ENCODE data around the gene LIN54.
"Not testable (repeated sequence)": the region's sequence is repeated elsewhere in the genome, so short reads cannot be mapped to it uniquely, and the experiment has no call there.

Gene LIN54

DNA sequence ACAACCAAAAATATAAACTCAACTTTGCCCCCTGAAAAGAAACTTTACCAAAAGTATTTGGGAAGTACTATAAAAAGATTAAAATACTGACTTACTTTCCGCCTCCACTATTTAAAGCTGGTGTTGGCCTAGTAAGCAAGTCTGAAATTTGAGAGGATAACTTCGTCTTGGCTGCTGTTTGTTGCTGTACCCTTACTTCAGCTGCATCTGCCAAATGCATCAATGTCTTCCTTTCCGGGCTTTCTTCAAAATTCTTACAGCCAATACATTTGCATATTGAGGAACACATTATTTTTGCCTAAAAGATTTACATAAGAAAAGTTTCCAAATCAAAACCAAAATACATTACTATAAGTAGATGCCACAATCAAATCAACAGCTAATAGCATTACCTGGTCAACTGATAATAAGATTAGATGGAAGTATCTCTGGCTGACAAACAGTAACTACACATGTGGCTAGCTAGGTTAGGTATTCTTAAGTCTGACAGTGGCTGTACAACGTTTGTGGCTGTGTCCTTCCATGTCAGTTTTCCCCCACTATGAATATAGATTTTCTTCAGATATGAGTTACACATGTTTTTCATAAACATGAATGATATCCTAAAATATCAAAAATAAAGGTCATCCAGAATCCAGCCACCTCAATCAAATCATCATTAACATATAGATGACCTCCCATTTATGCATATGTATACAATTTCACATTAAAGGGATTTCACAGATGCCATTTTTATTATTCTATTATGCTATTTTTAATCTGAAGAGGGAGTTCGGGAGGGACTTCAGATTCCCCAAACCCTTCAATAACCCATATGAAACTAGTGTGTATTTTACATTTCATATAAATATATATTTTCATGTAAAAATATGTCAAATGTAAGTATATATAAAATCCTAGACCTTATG, 79.5 kb downstream of the LIN54 start:
- DNase-seq, result no peak

DNA sequence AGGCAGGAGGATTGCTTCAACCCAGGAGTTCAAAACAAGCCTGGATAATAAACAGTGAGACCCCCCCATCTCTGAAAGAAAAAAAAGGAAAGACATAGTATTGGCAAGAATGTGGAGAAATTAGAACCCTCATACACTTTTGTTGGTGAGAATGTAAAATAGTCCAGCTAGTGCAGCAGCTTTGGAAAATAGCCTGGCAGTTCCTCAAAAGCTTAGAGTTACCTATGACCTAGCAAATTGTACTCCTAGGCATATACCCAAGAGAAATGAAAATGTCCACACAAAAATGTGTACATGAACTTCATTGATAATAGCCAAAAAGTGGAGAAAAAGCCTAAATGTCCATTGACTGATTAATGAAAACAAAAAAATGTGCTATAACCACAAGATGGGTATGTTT, 88.8 kb downstream of the LIN54 start:
- DNase-seq, result no peak

DNA sequence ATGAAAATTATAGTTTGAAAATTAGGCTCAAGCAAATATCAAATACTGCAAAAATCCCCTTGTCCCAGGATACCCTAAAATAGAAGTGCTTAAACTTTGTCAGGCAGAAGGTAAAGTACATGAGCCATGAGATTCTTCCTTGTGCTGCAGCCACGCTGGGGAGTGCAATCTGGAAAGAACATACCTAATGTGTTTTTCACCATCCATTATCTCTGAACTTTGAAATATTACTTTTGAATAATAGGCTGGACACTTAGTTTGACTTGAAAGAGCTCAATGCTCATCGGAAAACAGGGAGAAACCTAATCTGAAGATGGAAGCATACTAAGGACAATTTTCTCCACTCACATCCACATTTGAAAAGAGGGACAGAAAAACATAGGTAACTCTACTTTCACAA, 91.2 kb downstream of the LIN54 start:
- DNase-seq, result no peak

DNA sequence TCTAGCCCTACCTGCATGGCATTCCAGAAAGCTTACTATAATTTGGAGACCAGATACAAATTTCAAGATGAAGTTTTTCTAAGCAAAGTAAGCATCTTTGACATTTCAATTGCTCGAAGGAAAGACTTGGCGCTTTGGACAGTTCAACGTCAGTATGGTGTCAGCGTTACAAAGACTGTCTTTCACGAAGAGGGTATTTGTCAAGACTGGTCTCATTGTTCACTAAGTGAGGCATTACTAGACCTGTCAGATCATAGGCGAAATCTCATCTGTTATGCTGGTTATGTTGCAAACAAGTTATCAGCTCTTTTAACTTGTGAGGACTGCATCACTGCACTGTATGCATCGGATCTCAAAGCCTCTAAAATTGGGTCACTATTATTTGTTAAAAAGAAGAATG, 92.5 kb downstream of the LIN54 start:
- no peak for DNase-seq

DNA sequence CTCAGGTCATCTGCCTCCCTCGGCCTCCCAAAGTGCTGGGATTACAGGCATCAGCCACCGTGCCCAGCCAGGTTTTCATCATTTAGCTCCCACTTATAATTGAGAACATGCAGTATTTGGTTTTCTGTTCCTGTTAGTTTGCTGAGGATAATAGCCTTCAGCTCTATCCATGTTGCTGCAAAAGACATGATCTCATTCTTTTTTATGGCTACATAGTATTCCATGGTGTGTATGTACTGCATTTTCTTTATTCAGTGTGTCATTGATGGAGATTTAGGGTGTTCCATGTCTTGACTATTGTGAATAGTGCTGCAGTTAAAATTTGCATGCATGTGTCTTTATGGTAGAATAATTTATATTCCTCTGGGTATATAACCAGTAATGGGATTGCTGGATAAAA, 96.7 kb downstream of the LIN54 start:
- not testable (repeated sequence) for DNase-seq

DNA sequence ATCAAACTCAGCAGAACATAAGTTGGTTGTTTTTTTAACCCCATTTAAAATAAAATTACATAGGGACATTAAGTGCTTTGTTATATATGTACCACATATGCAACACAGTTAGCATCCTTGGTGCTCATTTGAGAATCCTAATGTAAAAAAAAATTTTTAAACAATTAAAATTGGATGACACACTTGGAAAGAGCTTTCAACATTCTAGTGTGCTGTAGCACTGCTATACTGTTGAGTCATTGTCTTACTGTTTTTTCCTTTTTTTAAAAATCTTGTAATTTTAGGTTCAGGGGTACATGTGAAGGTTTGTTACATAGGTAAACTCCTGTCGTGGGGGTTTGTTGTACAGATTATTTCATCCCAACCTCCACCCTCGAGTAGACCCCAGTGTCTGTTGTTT, 97.3 kb downstream of the LIN54 start:
- DNase-seq, result no peak

DNA sequence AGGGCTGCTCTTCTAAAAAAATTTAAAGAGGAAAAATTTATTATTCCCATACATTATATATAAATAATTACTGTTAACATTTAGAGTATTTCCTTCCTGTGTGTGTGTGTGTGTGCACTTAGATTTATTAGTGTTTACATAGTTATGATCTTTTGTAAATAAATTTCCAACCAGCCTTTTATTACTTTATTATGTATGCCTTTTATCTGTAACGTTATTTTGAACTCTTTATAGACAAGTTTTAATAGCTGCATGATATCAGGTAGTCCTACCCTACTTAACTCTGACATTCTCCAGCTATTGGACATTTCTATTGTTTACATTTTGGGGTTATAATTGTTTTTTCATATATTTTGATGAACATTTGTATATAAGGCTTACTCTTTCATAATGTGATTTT, 101.3 kb downstream of the LIN54 start:
- no peak for DNase-seq

DNA sequence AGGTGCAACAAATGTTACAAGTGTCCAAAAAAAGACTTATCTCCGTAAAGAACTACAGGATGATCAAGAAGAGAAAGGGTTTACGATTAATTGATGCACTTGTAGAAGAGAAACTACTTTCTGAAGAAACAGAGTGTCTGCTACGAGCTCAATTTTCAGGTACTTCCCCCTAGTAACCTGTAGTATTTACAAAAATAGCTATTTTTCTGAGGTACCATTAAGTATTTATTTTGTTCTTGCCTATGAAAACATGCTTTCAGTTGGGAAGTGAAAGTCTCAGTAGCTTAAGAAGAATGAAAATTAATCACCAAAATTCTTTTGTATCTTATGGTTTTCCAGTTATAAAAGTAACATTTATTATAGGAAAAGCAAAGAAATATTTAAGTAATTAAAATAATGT, 104.2 kb downstream of the LIN54 start:
- DNase-seq, result no peak

DNA sequence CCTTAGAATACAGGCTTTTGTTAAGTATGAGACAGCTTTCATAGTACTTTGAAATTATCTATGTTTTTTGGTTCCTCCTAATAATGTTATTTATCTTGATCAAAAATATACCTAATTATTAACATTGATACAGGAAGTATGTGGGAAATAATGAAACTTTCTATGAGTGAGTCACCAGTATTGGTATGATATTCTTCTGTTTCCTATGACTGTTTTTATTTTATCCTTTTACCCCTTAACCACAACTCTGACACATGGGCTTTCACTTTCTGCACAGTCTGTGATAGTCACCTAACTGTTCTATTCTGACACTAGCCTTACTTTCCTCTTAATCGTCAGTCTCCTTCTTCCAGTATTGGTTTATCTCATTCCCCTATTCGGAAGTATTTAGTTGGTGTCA, 105.4 kb downstream of the LIN54 start:
- DNase-seq, result peak in 1 of 2 donors; percentile 25

DNA sequence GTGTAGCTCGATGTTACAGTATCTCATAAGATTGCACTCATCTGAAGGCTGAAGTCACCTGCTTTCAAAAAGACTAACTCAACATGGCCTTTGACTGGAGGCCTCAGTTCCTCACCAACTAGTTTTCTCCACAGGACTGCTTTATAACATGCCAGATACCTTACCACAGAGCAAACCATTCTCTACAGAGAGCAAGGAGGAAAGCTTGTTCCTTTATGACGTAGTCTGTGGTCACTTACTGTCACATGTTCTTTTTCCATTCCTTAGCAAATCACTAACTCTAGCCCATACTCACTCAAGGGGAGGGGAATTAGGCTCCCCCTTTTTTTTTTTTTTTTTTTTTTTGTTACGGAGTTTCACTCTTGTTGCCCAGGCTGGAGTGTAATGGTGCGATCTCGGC, 106.9 kb downstream of the LIN54 start:
- no peak for DNase-seq

DNA sequence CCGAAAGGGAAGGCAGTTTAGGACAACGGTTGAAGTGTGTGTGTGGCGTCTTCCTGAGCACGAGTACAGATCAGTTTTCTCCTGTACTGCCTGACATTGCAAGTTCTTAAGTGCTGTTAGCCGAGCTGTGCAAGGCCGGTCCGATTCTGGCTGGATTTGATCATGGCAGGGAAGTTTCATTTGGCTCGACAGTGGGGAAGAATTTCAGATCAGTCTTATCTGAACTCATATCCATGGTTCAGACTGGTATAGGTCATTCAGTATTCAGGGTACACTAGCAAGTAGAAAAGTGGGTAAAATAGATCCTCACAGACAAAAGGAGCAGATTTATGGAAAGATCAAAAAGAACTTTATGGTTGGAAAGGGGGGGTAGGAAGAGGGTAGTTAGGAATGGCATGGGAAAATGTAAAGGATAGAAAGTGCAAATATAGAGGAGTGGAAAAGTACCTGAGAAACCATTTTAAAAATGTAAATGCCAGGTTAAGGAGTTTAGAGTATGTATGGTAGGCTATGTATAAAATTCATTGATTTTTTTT, 109.4 kb downstream of the LIN54 start:
- no peak for DNase-seq

DNA sequence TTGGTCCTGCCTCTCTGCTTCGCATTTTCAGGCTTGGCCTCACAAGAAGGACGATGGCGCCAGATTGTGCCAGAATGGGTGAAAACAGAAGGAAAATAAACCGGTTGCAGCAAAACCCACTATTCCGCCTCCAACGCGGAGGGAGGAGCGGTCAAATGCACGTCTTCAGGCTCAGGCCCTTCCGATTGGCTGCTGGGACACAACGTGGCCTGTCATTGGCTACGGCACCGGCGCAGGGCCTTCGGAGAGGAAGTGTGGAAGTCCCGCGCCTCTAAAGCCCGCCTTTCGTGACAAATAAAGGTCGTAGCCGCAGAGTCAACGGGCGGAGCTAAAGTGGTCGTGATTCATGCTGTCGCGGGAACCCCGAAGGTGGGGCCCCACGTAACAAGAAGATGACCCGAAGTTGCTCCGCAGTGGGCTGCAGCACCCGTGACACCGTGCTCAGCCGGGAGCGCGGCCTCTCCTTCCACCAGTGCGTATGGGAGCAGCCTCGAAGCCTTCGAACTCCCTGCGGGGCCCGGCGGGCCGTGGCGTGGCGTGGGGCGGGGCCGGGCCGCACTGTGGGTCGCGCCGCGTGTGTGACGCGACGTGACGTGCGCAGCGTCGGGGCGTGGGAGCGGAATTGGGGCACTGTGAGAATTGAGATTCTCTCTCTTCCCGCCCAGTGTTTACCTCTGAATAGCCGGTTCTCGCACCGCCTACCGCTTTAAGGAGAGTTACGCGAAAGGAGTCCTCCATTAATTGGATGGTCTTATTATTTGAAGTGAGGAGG, 110.0 kb downstream of the LIN54 start, which contains the start of gene THAP9:
Gene THAP9, plus strand, starts transcription at position 325 of the 772 bp plus-strand sequence. Its CDS starts 68 bp downstream, at position 393.
- peak; percentile 91 to 93 for DNase-seq

DNA sequence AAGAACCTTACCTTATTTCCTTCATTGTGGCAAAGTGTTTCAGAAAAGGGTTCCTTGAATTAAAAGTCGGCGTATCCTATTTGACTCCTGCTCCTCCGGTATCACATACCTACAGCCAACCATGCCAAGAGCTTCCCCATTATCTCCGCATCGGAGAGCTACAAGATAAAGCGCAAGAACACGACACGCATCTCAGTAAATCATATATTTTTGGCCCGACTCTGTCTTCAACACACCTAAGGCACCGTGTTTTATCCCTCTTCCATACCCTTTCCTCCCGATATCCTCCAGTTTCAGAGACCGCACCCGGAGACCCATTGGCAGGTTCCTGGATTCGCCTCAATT, 110.6 kb downstream of the LIN54 start:
- no peak for DNase-seq

DNA sequence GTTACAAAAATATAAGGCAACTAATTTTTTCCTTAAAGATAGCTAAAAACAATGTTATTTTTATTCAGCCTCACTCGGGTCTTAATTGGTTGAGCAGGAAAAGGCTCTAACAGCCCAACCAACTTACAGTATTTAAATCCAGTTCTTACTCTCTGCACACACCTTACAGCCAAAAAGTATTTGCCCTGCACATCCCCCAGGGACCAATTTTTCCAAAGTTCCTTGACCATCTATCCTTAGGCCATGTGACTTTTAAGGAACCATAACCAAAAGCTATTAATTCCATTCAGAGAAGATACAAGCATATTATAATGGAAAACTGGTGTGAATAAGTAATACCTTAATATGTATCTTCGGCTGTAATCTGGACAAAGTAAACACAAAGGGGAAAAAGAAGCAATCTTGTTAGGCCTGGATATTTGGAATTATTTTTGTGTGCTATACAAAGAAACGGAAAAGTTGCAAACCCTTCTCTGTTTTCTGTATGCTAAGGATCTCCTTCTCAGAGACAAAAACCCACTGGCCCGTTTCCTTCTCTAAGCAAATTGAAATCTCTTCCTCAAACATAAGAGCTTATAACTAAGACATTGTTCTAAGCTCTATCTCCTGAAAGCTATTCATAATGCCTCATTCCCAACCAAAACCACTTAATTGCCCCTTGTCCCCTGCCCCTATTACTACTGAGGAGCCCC, 111.1 kb downstream of the LIN54 start:
- no peak for DNase-seq

DNA sequence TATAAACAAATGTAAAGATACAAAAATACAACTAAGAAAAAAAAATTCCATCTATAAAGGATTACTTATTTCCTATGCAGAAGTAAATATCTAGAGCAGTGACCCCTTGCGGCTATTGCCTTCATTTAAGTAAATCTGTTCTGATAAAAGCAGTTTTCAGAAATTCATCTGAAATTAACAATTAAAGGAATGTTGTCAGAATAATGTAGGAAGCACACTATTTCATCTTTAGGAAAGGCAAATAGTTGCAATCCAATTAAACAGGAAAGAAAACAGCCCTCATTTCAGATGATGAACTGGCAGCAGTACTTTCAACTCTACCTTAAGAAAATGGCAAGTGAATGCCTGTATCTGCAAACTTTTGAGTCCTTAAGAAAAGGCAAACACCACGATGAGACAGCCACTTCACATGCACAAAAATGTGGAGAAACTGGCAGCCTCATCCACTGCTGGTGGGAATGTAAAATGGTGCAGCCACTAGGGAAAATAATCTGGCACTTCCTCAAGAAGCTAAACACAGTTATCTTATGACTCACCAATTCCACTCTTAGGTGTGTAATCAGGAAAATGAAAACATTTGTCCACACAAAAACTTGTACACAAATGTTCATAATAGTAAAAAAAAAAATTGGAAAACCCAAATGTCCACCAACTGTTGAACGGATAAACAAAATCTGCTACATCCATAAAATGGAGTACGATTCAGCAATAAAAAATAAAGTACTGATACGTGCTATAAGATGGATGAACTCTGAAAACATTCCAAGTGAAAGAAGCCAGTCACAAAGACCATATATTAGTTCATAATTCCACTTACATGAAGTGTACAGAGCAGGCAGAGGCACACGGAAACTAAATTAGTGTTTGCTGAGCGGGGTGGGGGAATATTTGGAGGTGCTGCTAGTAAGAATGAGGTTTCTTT, 112.0 kb downstream of the LIN54 start:
- DNase-seq, result no peak

DNA sequence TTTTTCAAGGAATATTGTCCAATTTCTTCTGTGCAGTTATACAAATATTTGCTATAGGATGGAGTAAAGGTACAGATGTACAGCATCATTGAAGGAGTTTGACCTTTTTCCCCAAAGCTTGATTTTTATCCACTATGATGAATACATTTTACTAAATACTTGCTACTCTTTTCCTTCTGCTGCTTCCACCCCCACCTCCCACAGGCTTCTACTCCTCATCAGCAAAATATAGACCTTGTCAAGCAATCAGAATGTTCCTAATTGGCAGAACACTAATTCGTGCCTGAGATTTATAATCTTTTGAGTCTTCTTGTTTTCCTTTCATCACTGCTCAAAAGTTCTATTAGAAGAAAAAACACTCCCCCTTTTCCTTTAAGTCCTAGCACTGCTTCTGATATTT, 113.9 kb downstream of the LIN54 start:
- DNase-seq, result no peak

DNA sequence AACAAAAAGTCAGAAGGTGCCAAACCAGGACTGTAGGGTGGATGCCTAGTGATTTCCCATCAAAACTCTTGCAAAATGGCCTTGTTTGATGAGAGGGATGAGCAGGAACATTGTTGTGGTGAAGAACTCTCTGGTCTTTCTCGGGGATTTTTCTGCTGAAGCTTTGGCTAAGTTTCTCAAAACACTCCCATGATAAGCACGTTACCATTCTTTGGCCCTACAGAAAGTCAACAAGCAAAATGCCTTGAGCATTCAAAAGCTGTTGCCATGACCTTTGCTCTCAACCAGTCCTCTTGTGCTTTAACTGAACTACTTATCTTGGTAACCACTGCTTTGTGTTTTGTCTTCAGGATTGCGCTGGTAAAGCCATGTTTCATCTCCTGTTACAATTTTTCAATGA, 116.7 kb downstream of the LIN54 start:
- DNase-seq, result no peak

DNA sequence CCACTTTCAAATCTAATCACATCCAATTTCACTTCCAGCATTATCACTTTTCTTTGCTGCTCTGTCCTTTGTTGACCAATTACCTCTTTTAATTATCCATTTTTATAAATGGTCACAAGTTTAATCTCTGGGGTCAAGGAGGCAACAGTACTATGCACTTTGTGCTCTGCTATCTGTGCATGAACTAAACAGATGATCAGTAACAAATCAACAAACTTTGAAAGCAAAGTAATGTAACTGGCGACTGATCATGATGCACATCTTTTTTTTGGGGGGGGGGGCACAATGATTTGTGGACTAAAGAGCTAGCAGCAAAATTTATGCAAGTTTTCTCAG, 118.2 kb downstream of the LIN54 start:
- no peak for DNase-seq

DNA sequence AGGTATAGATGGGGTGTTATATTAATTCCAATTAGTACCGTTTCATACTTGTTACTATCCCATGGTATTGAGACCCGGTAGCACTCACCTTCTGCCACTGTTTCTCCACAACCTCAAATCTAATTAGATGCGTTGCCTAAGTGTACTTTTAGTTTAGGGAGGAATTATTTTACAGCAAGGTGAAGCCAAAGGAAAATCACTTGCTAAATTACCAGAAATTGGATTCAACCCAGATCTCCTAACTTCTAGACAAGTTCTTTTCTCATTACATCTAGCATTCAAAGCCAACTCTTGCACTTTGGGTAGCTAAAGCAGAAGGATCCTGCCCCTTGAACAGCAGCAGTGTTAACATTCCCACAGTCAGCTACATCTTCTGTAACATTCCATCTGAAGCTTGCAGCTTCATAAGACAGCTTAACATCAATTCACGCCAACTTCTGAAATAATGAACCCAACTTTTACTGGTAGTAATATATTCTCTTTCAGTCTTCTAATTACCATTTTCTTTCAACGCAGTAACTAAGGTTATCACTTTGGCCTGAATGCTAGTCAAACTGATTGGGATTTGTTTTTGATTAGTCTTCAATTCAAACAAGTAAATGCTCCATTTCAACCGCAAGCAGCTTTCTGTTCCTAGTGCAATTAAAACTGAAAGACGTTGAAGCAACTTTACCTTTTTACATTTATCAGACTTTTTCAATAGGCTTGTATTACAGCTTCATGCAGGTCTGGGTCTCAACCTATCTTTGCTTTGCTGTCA, 118.7 kb downstream of the LIN54 start:
- DNase-seq, result no peak

DNA sequence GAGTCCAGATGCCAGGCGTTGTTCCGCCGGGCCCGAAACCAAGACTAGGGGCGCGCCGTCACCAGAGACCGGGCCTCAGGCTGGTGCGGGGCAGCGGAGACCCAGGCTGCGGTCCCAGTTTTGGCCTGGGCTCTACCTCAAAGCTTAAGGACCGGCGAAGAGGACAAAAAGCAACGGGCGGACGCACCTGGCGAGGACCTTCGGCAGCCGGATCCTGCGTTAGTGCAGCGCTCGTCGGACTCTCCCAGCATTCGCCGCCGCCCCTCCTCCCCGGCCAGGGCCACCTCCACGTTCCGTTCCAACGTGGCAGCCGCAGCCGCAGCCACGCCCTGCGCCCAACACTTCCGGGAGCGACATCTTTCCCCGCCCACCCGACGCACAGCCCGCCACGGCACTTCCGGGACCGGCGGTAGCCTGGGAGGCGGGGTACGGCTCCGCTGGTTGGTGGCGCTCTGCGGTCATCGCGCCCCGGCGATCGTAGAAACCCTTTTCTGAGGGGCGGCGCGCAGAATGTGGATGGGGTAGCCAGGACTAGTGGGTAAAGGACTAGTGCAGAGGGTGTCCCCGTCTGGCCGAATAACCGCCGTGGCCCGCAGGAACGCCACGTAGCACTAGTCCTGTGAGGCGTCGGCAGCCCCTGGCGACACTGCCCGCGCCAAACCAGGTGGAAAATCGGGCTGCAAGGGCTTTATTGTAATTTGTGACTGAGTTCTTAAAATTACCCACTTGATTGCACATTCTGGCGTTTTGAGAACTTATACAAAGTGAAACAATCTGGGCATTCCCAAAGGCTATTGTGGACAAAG, 119.5 kb downstream of the LIN54 start, which contains the start of gene SEC31A:
Gene SEC31A, minus strand, starts transcription at position 253 of the 806 bp plus-strand sequence. CDS start 9,217 bp downstream, outside the sequence.
- DNase-seq, result peak; percentile 97

DNA sequence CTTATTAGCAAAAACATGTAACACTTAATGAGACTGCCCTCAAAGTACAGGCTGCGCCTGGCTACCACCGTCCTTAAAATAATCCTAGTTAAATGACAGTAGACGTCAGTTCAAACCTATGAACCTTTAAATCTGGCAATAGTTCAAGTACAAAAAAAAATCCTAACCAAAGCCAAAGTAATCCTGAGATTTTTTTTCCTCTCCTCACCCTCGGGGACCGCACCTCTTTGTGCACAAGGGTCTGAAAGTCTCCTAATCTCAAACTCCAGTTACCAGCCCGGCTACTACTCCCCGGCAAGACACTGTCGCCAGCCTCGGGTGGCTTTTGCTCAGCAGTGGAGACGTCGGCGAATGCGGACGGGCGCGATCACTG, 120.1 kb downstream of the LIN54 start:
- DNase-seq, result no peak

Data from stimulated activated CD4-positive, alpha-beta T cell treated with anti-CD3 and anti-CD28 coated beads, Interleukin-2, amount 100 ng/mL, for 48 hours (primary cell).